ENCODE data around the gene MTHFD2L. TPM values are rescaled to one million over a fixed set of nuclear protein-coding genes. Genes with fewer than 3 reads are reported as not detected.

The MTHFD2L gene
- total and polyA plus RNA-seq, 10 of the 15 experiments (the other 5 are each of a cell fraction or from before 2014, with no cell fraction given), result 4.8 to 25.4 (median 14.4) TPM

DNA sequence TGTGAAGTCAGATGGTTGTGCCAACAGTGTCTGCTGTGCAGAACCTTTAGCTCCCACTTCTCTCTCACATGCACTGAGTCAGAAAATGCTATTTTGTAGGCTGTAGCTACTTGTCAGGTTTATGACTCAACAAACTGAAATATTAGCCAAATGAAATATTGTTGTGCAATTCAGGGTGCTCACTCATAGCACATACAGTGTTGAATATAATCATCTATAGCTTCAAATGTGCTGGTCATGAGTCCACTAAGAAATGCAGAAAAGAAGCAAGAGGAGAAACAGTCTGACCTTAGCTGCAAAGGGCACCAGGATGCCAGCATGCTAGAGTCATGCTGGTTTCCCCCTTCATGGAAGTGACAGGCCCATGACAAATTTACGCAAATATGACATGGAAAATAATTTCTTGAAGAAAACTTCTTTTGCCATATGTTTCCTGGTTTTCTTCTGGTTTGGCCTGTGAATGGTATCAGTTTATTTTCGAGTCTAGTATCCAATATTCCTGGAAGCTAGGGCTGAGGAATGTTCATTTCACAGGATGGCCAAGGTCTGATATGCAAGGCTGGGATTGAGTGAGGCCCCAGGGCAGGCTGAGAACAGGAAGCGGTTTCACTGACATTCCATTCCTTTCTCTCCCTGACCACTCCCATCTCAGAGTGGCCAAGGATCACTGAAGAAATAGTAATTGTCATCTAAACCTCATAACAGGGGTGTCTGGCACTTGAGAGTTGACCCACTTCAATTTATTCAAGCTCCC, 48.6 kb upstream of the MTHFD2L start:
- in situ Hi-C loops (cut with MboI) (no loop called here), intact Hi-C loops (cut with micrococcal nuclease; ENCODE audit: unreplicated experiment) (no loop called here)
- Histone ChIP-seq H3K79me2 (ENCODE audit: control insufficient read depth, insufficient read depth, low read length) (no peaks in the 10 kb centered on the region), H3K36me3 (ENCODE audit: control insufficient read depth in 2 of 2, insufficient read depth in 2 of 2, low read length in 1 of 2) (no peaks in the 10 kb centered on the region), H3K4me1 (ENCODE audit: control insufficient read depth, insufficient read depth, low read length) (no peaks in the 10 kb centered on the region), H3K27ac (ENCODE audit: control insufficient read depth, insufficient read depth) (no peak overlapping the region), H2AFZ (ENCODE audit: control insufficient read depth, low read depth, low read length) (no peak overlapping the region), H4K20me1 (ENCODE audit: control insufficient read depth, insufficient read depth) (no peaks in the 10 kb centered on the region), H3K4me2 (ENCODE audit: control insufficient read depth, insufficient read depth) (no peak overlapping the region), H3K27me3 (replicated peaks in 1 of 2; ENCODE audit: control insufficient read depth in 2 of 2, insufficient read depth in 2 of 2, low read length in 1 of 2) (peaks cover 0 to 1% of the 10 kb centered on the region in 2 experiments; a peak in 1 of 4 replicates), H3K4me3 (no peak overlapping the region), H3K9ac (ENCODE audit: control insufficient read depth, insufficient read depth, low read length) (no peak overlapping the region), H3K9me3 (replicated peaks; ENCODE audit: control insufficient read depth, insufficient read depth, low read length) (no peaks in the 10 kb centered on the region)
- ChIA-PET RAD21 (ENCODE audit: unreplicated experiment) (interaction anchor here (0.5 kb wide), 1 partner anchor 80 kb away, joined by 3 read pairs; no protein-coding TSS in a partner anchor), POLR2A (no interaction called here), CTCF (interaction anchor here (1.2 to 1.3 kb wide), 2 partner anchors 25 kb away, joined by 3 read pairs; no protein-coding TSS in a partner anchor), SMC1A (ENCODE audit: uncharacterized antibody, unreplicated experiment) (no interaction called here)
- no peak for ATAC-seq
- FAIRE-seq, result no peak
- no TSS peak for BruUV-seq (replicated peaks)
- TF ChIP-seq SUZ12 (IDR thresholded peaks at IDR 0.05; ENCODE audit: unreplicated experiment), result no peak
- TF ChIP-seq, protein P1, sequence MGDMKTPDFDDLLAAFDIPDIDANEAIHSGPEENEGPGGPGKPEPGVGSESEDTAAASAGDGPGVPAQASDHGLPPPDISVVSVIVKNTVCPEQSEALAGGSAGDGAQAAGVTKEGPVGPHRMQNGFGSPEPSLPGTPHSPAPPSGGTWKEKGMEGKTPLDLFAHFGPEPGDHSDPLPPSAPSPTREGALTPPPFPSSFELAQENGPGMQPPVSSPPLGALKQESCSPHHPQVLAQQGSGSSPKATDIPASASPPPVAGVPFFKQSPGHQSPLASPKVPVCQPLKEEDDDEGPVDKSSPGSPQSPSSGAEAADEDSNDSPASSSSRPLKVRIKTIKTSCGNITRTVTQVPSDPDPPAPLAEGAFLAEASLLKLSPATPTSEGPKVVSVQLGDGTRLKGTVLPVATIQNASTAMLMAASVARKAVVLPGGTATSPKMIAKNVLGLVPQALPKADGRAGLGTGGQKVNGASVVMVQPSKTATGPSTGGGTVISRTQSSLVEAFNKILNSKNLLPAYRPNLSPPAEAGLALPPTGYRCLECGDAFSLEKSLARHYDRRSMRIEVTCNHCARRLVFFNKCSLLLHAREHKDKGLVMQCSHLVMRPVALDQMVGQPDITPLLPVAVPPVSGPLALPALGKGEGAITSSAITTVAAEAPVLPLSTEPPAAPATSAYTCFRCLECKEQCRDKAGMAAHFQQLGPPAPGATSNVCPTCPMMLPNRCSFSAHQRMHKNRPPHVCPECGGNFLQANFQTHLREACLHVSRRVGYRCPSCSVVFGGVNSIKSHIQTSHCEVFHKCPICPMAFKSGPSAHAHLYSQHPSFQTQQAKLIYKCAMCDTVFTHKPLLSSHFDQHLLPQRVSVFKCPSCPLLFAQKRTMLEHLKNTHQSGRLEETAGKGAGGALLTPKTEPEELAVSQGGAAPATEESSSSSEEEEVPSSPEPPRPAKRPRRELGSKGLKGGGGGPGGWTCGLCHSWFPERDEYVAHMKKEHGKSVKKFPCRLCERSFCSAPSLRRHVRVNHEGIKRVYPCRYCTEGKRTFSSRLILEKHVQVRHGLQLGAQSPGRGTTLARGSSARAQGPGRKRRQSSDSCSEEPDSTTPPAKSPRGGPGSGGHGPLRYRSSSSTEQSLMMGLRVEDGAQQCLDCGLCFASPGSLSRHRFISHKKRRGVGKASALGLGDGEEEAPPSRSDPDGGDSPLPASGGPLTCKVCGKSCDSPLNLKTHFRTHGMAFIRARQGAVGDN (IDR thresholded peaks at IDR 0.05), result no peak
- no peak for TF ChIP-seq NR2F1 (conservative IDR thresholded peaks at IDR 0.05)
- TF ChIP-seq, protein P2, sequence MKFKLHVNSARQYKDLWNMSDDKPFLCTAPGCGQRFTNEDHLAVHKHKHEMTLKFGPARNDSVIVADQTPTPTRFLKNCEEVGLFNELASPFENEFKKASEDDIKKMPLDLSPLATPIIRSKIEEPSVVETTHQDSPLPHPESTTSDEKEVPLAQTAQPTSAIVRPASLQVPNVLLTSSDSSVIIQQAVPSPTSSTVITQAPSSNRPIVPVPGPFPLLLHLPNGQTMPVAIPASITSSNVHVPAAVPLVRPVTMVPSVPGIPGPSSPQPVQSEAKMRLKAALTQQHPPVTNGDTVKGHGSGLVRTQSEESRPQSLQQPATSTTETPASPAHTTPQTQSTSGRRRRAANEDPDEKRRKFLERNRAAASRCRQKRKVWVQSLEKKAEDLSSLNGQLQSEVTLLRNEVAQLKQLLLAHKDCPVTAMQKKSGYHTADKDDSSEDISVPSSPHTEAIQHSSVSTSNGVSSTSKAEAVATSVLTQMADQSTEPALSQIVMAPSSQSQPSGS (IDR thresholded peaks at IDR 0.05; ENCODE audit: low read length), result no peak
- TF ChIP-seq, protein P3, sequence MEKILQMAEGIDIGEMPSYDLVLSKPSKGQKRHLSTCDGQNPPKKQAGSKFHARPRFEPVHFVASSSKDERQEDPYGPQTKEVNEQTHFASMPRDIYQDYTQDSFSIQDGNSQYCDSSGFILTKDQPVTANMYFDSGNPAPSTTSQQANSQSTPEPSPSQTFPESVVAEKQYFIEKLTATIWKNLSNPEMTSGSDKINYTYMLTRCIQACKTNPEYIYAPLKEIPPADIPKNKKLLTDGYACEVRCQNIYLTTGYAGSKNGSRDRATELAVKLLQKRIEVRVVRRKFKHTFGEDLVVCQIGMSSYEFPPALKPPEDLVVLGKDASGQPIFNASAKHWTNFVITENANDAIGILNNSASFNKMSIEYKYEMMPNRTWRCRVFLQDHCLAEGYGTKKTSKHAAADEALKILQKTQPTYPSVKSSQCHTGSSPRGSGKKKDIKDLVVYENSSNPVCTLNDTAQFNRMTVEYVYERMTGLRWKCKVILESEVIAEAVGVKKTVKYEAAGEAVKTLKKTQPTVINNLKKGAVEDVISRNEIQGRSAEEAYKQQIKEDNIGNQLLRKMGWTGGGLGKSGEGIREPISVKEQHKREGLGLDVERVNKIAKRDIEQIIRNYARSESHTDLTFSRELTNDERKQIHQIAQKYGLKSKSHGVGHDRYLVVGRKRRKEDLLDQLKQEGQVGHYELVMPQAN (conservative IDR thresholded peaks at IDR 0.05), result no peak
- no peak for TF ChIP-seq RAD21 (IDR thresholded peaks at IDR 0.05; ENCODE audit: insufficient read depth, low read depth, low read length)
- no peak for TF ChIP-seq BCL11A (IDR thresholded peaks at IDR 0.05; ENCODE audit: low read depth, low read length)
- no peak for TF ChIP-seq POLR2AphosphoS5 (IDR thresholded peaks at IDR 0.05; ENCODE audit: low read length)
- no peak for TF ChIP-seq CBX5 (IDR thresholded peaks at IDR 0.05; ENCODE audit: low read depth)
- no peak for TF ChIP-seq TCF12 (IDR thresholded peaks at IDR 0.05; ENCODE audit: low read depth, low read length)
- no peak for TF ChIP-seq KLF5 (IDR thresholded peaks at IDR 0.05; ENCODE audit: partially characterized antibody)
- no peak for TF ChIP-seq SP1 (IDR thresholded peaks at IDR 0.05; ENCODE audit: low read depth, low read length)
- TF ChIP-seq, protein P4, sequence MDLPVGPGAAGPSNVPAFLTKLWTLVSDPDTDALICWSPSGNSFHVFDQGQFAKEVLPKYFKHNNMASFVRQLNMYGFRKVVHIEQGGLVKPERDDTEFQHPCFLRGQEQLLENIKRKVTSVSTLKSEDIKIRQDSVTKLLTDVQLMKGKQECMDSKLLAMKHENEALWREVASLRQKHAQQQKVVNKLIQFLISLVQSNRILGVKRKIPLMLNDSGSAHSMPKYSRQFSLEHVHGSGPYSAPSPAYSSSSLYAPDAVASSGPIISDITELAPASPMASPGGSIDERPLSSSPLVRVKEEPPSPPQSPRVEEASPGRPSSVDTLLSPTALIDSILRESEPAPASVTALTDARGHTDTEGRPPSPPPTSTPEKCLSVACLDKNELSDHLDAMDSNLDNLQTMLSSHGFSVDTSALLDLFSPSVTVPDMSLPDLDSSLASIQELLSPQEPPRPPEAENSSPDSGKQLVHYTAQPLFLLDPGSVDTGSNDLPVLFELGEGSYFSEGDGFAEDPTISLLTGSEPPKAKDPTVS (IDR thresholded peaks at IDR 0.05; ENCODE audit: low read depth, low read length), result no peak
- no peak for DNase-seq (ENCODE audit: low read depth, low spot score)
- 30% methylated on average over 3 of the region's 3 CpGs for WGBS (ENCODE audit: insufficient coverage, insufficient replicate concordance, low lambda C conversion rate, missing lambda C conversion rate)
